HG02588 (cell line): ENCODE results near the gene PXK.
"Not testable (repeated sequence)": the region's sequence is repeated elsewhere in the genome, so short reads cannot be mapped to it uniquely, and the experiment has no call there.

ENCODE experiments used
- ATAC-seq: cut with Tn5 transposase; IDR thresholded peaks from one replicate; pipeline ENCODE4 v1.9.1; 2021; ENCODE audit warnings: mild to moderate bottlenecking, moderate library complexity; ENCODE audit not compliant: unreplicated experiment

The PXK gene

GRCh38 chr3:58414538-58415197 is 82.0 kb downstream of the PXK start:
- no peak for ATAC-seq

GRCh38 chr3:58416191-58416590 is 83.5 kb downstream of the PXK start:
- no peak for ATAC-seq

GRCh38 chr3:58417075-58417474 is 84.4 kb downstream of the PXK start:
- no peak for ATAC-seq

GRCh38 chr3:58418227-58418626 is 85.5 kb downstream of the PXK start:
- no peak for ATAC-seq

GRCh38 chr3:58419780-58420507 is 87.3 kb downstream of the PXK start:
- peak; percentile 46 for ATAC-seq

- ATAC-seq: peak; percentile 40
Observed at GRCh38 chr3:58421004-58421403, 88.3 kb downstream of the PXK start.

- ATAC-seq: no peak
Observed at GRCh38 chr3:58422756-58423325, 90.1 kb downstream of the PXK start.

GRCh38 chr3:58424613-58425012 is 91.9 kb downstream of the PXK start:
- ATAC-seq: no peak

GRCh38 chr3:58425782-58426181 is 93.1 kb downstream of the PXK start:
- ATAC-seq: no peak

GRCh38 chr3:58427661-58428361 is 95.1 kb downstream of the PXK start:
- ATAC-seq: no peak

GRCh38 chr3:58429657-58430056 is 97.0 kb downstream of the PXK start:
- peak; percentile 37 for ATAC-seq

GRCh38 chr3:58432905-58433304 is 100.2 kb downstream of the PXK start:
- ATAC-seq: no peak

GRCh38 chr3:58433400-58434167 is 100.9 kb downstream of the PXK start, which contains the start of gene PDHB:
PDHB (minus strand) TSS chr3:58433832; CDS start chr3:58433809, 23 bp downstream.
- peak; percentile 91 for ATAC-seq

GRCh38 chr3:58434168-58434504 is 101.4 kb downstream of the PXK start:
- no peak for ATAC-seq

GRCh38 chr3:58434511-58434910 is 101.8 kb downstream of the PXK start:
- no peak for ATAC-seq

- no peak for ATAC-seq
Observed at GRCh38 chr3:58434990-58435389, 102.3 kb downstream of the PXK start.

- not testable (repeated sequence) for ATAC-seq
Observed at GRCh38 chr3:58437276-58437675, 104.6 kb downstream of the PXK start.

GRCh38 chr3:58440996-58441355 is 108.3 kb downstream of the PXK start:
- ATAC-seq: not testable (repeated sequence)

GRCh38 chr3:58441514-58442450 is 109.1 kb downstream of the PXK start:
- ATAC-seq: no peak

- ATAC-seq: no peak
Observed at GRCh38 chr3:58452176-58452575, 119.5 kb downstream of the PXK start.
